ENCODE results near the gene JAK3.

DNA sequence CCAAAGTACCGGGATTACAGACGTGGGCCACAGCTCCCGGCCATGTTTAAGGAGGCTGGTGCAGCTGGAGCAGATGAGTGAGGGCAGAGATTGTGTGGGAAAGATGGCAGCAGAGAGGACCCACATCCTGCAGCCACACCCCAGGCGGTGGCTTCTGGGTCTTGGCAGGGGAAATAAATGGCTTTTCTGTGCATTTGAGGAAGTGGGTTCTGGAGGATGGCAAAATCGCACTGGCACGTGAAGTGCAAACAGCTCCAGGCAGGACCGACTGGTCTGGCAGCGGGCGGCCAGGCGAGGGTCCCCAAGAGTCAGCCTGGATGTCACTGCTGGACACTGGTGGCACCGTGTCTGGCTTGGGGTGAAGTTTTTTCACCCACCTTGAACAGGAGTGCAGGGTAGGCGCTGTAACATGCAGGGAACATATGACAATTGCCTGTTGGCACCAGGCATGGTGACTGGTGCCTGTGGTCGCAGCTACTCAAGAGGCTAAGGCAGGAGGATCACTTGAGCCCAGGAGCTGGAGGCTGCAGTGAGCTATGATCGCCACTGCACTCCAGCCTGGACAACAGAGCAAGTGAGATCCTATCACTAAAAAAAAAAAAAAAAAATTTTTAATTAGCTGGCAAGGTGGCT, 44.4 kb downstream of the JAK3 start:
- TF ChIP-seq POLR2A (IDR thresholded peaks at IDR 0.05; ENCODE audit: low read depth, low read length), result no peak
- no peak for TF ChIP-seq RFX5 (IDR thresholded peaks at IDR 0.05; ENCODE audit: low read depth, low read length)
- no peak for TF ChIP-seq CTCF (conservative IDR thresholded peaks at IDR 0.05; ENCODE audit: low read depth, low read length)
- no peak for TF ChIP-seq MXI1 (IDR thresholded peaks at IDR 0.05; ENCODE audit: borderline replicate concordance, low read depth, low read length)
- TF ChIP-seq RAD21 (IDR thresholded peaks at IDR 0.05; ENCODE audit: low read length), result no peak
